Measurements from ENCODE around the gene KIAA0825.

DNA sequence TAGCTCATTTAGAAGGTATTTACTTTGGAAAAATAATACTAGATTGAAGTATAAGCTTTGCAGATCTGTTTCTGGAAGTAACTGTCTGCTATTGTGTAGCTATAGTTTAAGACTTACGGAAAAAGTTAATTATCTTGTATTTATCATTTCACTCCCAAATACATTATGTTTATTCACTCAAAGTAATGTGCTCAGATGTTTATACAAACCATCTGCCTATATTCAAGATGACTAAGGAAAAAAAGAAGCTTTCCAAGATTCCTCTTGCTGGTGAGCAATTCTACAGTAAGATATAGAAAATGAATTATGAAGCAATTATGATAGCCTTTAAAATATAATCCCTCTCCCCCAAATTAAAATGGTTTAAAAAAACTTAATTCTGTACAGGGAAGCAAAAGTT lies 137.9 kb downstream of the KIAA0825 start:
- TF ChIP-seq, protein P1, sequence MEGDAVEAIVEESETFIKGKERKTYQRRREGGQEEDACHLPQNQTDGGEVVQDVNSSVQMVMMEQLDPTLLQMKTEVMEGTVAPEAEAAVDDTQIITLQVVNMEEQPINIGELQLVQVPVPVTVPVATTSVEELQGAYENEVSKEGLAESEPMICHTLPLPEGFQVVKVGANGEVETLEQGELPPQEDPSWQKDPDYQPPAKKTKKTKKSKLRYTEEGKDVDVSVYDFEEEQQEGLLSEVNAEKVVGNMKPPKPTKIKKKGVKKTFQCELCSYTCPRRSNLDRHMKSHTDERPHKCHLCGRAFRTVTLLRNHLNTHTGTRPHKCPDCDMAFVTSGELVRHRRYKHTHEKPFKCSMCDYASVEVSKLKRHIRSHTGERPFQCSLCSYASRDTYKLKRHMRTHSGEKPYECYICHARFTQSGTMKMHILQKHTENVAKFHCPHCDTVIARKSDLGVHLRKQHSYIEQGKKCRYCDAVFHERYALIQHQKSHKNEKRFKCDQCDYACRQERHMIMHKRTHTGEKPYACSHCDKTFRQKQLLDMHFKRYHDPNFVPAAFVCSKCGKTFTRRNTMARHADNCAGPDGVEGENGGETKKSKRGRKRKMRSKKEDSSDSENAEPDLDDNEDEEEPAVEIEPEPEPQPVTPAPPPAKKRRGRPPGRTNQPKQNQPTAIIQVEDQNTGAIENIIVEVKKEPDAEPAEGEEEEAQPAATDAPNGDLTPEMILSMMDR (IDR thresholded peaks at IDR 0.05), result no peak
- no peak for TF ChIP-seq POLR2AphosphoS5 (IDR thresholded peaks at IDR 0.05)
